Effector memory CD4-positive, alpha-beta T cell (primary cell): Measurements from ENCODE around the gene ESPN.

Source experiments
- DNase-seq, 3 donors: peaks; one replicate each; pipeline ENCODE4 v3.0.0-alpha.2; 2020
- H3K27ac ChIP-seq: 2 replicates; pipeline ENCODE4 v1.7.0; 2013; ENCODE audit warnings: mild to moderate bottlenecking, low read length, moderate library complexity; ENCODE audit not compliant: insufficient read depth, poor library complexity, severe bottlenecking
- H3K27me3 ChIP-seq: replicated peaks from 2 replicates; pipeline ENCODE4 v1.7.0; 2013; ENCODE audit warnings: mild to moderate bottlenecking, low read length; ENCODE audit not compliant: insufficient read depth, control insufficient read depth, poor library complexity, severe bottlenecking
- H3K36me3 ChIP-seq: 2 replicates; pipeline ENCODE4 v1.7.0; 2013; ENCODE audit warnings: mild to moderate bottlenecking, low read length, moderate library complexity; ENCODE audit not compliant: control insufficient read depth, insufficient read depth
- H3K4me1 ChIP-seq: 2 replicates; pipeline ENCODE4 v1.7.0; 2013; ENCODE audit warnings: low read length, mild to moderate bottlenecking; ENCODE audit not compliant: control insufficient read depth, insufficient read depth, poor library complexity, severe bottlenecking
- H3K4me3 ChIP-seq: 2 replicates; pipeline ENCODE4 v1.7.0; 2013; ENCODE audit warnings: low read length, low read depth, mild to moderate bottlenecking; ENCODE audit not compliant: insufficient read depth, poor library complexity, severe bottlenecking
- H3K9me3 ChIP-seq: 2 replicates; pipeline ENCODE4 v1.7.0; 2013; ENCODE audit warnings: mild to moderate bottlenecking, low read length, moderate library complexity; ENCODE audit not compliant: control insufficient read depth

Gene ESPN

DNA sequence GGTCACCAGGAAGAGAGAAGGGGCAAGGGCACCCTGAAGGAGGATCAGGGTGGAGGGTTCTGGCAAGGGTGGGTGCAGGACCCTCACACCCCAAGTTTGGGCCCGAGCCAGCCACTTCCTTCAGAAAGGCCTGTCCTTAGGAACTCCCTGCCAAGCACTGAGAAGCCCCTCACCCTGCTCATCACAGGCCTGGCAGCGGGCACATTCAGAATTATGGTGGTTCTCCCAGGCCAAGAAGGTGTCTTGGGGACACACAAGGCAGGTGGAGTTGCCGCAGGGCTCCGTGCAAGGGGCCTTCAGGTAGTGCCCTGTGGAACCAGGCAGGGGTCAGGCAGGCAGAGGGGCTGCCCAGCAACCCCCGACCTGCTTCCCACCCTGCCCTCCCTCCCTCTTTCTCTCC is 40.3 kb downstream of the ESPN start:
- Histone ChIP-seq H3K27ac (peak overlapping the region; percentile 99), H3K9me3 (no peaks in the 10 kb centered on the region), H3K4me1 (peaks cover 64% of the 10 kb centered on the region), H3K36me3 (peaks cover 27% of the 10 kb centered on the region), H3K4me3 (peak overlapping the region; percentile 88), H3K27me3 (no peaks in the 10 kb centered on the region)
- DNase-seq, result no peak

DNA sequence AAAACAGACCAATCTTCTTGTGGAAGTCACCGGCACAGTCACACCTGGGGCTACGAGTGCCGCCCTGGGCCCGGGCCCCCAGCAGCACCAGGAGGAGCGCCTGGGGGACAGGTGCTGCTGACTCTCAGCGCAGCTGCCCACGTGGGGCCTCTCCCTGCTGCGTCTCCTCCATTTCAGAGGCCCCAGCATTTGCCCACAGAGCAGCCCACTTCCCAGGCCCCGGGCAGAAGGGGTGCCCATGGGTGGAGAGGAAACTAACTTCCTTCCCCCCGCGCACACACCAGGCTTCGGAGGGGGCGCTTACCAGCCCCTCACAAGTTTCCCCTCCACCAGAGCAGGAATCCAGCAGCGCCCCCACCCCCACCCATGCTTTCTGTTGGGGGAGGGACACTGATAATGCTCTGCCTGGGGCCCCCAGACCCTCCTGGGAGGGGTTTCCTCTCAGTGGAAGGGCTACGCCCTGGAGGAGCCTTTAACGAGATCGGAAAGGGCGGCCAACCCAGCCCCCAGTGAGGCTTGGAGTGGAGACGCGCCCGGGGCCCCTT is 41.0 kb downstream of the ESPN start:
- Histone ChIP-seq H3K4me3 (peak overlapping the region; percentile 88), H3K36me3 (peaks cover 27% of the 10 kb centered on the region), H3K27me3 (no peaks in the 10 kb centered on the region), H3K4me1 (peaks cover 61% of the 10 kb centered on the region), H3K9me3 (no peaks in the 10 kb centered on the region), H3K27ac (peak overlapping the region; percentile 99)
- DNase-seq, result peak; percentile 34 to 36 (median 34)

DNA sequence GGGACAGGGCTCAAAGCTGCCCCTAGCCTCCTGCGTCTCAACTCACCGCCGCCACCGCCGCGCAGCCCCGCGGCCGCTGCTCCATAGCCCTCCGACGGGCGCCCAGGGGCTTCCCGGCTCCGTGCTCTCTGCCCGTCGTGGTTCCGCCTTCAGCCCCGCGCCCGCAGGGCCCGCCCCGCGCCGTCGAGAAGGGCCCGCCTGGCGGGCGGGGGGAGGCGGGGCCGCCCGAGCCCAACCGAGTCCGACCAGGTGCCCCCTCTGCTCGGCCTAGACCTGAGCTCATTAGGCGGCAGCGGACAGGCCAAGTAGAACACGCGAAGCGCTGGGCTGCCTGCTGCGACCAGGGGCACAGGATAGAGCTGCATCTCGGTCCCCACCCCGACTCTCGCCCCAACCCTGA is 41.4 kb downstream of the ESPN start, which contains the start of gene TNFRSF25:
TNFRSF25 (minus strand) TSS at position 151 of the 400 bp plus-strand sequence; CDS start at position 85, 66 bp downstream.
- no peaks in the 10 kb centered on the region for H3K9me3 ChIP-seq
- peak; percentile 62 to 66 (median 63) for DNase-seq
- H3K36me3 ChIP-seq, result peaks cover 26% of the 10 kb centered on the region
- peak within 1 kb of the TSS; percentile 88 for H3K4me3 ChIP-seq
- H3K4me1 ChIP-seq, result peaks cover 56% of the 10 kb centered on the region
- H3K27me3 ChIP-seq, result no peaks in the 10 kb centered on the region
- peak within 1 kb of the TSS; percentile 99 for H3K27ac ChIP-seq

DNA sequence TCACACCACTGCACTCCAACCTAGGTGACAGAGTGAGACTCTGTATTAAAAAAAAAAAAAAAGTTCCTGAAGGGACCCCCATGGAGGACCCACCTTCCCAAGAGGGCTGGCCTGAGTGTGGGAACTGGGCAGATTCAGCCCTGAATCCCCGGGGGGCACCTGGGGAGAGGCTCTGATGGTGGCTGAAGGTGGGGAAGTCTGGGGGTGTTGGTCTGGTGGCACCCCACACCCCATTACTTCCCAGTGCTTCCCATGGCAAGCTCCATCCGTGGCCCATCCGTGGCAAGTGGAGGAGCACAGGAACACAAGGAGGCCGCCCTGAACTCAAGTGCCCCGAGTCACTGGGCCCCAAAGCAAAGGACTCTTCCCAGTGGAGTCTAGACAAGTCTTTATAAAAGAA is 42.2 kb downstream of the ESPN start:
- Histone ChIP-seq H3K36me3 (peaks cover 19% of the 10 kb centered on the region), H3K4me1 (peaks cover 49% of the 10 kb centered on the region), H3K27ac (peak overlapping the region; percentile 99), H3K27me3 (no peaks in the 10 kb centered on the region), H3K9me3 (no peaks in the 10 kb centered on the region), H3K4me3 (peak overlapping the region; percentile 88)
- DNase-seq, result no peak

DNA sequence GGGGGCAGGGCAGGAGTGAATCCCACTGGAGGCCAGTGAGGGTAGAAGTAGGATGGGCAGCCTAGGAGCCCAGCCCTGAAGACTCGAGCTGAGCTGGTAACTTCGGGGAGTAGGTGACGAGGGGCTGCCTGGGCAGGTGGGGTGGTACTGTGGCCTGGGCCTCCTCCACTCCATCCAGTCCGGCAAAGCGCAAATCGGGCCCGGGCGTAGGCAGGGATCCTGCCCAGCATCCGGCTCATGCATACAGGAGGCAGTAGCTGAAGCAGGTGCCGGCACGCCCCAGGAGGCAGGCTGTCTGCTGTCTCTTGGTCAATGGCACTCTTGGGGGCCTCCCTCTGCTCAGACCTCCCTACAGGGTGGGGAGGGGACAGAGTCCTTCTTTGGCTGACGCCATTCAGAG is 42.6 kb downstream of the ESPN start:
- H3K9me3 ChIP-seq, result no peaks in the 10 kb centered on the region
- peaks cover 14% of the 10 kb centered on the region for H3K36me3 ChIP-seq
- no peak overlapping the region for H3K4me3 ChIP-seq
- DNase-seq, result no peak
- peaks cover 44% of the 10 kb centered on the region for H3K4me1 ChIP-seq
- H3K27me3 ChIP-seq, result no peaks in the 10 kb centered on the region
- H3K27ac ChIP-seq, result no peak overlapping the region

DNA sequence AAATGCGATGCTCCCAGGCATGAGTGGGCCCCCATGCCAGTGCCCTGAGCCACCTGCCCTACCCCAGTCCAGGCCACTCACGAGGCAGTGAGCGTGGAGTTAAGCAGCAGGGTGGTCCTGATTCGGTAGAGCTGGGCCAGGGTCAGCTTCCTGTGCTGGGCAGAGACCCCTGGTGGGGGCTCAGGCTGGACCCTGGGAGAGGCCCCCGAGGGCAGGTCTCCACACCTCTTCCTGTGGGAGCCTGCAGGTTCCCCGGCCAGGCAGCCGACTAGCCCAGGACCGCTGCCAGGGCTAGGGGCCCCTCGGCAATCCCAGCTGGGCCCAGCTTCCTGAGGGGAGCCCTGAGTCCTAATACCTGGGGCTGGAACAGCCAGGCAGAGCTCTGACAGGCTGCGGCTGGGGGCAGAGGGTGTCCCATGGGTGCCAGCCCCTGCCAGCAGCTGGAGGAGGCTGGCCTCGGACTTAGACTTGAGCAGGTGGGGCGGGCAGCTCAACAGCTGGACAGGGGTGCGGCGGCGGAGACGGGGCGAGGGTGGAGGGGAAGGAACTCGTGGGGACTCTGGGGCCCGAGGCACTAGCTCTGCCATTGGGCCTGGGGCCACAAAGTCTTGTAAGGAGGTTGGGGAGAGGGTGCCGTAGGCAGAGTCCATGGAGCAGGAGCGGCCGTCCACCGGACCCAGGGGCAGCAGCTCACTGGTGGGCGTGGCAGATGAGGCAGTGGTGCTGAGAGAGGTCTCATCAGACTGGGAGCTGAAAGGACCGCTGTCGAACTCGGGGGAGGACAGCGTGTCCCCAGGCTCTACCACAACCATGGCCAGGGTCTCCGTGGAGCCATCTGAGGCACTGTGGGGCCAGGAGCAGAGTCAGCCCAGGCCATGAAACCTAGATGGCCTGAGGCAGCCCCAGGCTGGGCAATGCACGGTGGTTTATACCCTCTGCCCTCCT is 43.4 kb downstream of the ESPN start:
- H3K9me3 ChIP-seq, result no peaks in the 10 kb centered on the region
- H3K4me3 ChIP-seq, result no peak overlapping the region
- DNase-seq, result no peak
- no peaks in the 10 kb centered on the region for H3K27me3 ChIP-seq
- peaks cover 36% of the 10 kb centered on the region for H3K4me1 ChIP-seq
- no peak overlapping the region for H3K27ac ChIP-seq
- peaks cover 6% of the 10 kb centered on the region for H3K36me3 ChIP-seq

DNA sequence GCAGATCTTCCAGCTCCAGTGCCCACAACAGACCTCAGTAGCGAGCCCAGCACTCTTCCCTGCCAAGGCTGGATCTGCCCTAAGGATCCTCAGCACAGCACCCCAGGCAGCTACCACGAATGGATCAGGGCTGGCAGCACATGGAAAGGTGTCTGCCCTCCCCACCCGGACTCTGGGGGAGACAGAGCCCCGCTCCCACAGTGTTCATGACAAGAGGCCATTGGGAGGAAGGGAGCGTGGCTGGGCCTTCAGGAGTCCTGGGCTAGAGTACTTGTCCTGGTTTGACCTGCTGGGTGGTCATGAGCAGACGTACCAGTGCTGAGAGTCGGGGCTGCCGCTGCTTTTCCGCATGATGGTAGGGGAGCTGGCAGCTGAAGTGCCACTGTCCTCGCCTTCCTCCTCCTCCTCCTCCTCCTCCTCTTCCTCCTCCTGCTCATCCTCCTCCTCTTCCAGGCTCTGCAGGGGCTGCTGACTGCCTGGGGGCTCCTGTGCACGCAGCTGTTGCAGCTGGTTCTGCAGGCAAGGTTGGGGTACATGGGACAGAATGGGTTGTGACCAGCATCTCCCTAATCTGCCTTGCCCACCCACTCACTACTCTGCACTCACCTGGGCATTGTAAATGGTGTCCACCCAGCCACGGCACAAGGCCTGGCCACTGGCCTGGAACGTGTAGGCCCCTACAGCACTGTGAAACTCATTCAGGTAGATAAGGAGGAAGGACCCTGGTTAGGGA is 44.3 kb downstream of the ESPN start:
- Histone ChIP-seq H3K4me3 (no peak overlapping the region), H3K9me3 (no peaks in the 10 kb centered on the region), H3K27me3 (no peaks in the 10 kb centered on the region), H3K27ac (no peak overlapping the region), H3K36me3 (peaks cover 3% of the 10 kb centered on the region), H3K4me1 (peaks cover 31% of the 10 kb centered on the region)
- DNase-seq, result no peak

DNA sequence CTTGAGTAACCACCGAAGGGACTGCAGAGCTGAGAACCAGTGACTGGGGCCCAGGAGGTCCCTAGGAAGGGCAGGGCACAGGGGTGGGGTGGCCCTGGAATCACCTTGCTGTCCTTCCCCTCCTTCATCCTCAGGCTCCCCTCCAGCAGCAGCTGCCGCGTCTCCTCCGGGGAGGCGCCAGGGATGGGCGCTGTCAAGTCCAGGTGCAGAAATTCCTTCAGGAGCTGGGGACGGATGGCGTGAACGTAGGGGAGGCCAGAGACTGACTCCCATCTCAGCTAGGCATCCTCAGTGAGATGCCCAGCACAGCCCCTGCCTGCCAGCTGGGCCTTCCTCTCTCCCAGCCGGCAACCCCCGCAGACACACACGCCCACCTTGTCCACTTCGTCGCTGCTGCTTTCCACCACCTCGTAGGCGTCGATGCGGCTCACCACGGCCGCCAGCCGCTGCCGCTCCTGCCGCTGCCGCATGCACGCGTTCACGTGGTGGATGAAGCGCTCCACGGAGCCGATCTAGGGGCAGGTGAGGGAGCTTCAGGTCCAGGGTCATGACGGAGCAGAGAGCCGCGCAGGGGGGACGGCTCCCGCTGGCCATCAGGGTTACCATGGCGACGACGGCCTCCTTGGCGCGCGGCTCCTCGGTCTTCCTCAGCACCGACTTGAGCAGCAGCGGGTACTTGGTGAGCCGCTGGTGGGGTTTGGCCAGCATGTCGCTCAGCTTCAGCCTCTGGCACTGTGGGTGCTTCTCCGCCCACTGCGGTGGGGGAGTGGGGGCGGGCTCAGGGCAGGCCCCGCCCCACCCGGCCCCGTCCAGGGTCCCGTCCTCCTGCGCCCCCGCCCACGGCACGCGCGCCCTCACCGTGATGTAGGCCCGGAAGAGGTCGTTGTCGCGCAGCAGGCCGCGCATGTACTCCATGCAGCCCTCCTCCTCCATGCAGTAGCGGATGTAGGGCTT is 45.8 kb downstream of the ESPN start:
- Histone ChIP-seq H3K4me3 (no peak overlapping the region), H3K36me3 (no peaks in the 10 kb centered on the region), H3K27ac (no peak overlapping the region), H3K27me3 (no peaks in the 10 kb centered on the region), H3K9me3 (no peaks in the 10 kb centered on the region), H3K4me1 (peaks cover 20% of the 10 kb centered on the region)
- DNase-seq, result no peak
